CD4-positive, CD25-positive, alpha-beta regulatory T cell (primary cell): ENCODE measurements around the gene PLCG2. TPM values are rescaled to one million over a fixed set of nuclear protein-coding genes. Genes with fewer than 3 reads are reported as not detected.

Source experiments
- ATAC-seq, 2 donors: fragments of 150-1000 bp; cut with Tn5 transposase; one replicate each; pipeline ENCODE4 v1.10.0; 2021; ENCODE audit warnings: low read depth in 2 of 2, moderate number of reproducible peaks in 2 of 2, moderate library complexity in 1 of 2
- DNase-seq, 3 donors: peaks; one replicate each; pipeline versions ENCODE4 v3.0.0 to v3.0.0-alpha.2; 2012 to 2022; ENCODE audit warnings: mixed read lengths in 1 of 3
- H3K27ac ChIP-seq: one replicate; pipeline ENCODE4 v1.7.0; 2013; ENCODE audit warnings: mild to moderate bottlenecking, low read length; ENCODE audit not compliant: insufficient read depth, poor library complexity, severe bottlenecking
- H3K27me3 ChIP-seq: one replicate; pipeline ENCODE4 v1.7.0; 2013; ENCODE audit warnings: low read length; ENCODE audit not compliant: control insufficient read depth, insufficient read depth
- H3K36me3 ChIP-seq: one replicate; pipeline ENCODE4 v1.7.0; 2013; ENCODE audit warnings: mild to moderate bottlenecking, low read length, moderate library complexity; ENCODE audit not compliant: control insufficient read depth, insufficient read depth
- H3K4me1 ChIP-seq: 2 replicates; pipeline ENCODE4 v1.7.0; 2013; ENCODE audit warnings: mild to moderate bottlenecking, low read length; ENCODE audit not compliant: insufficient read depth, control insufficient read depth, poor library complexity, severe bottlenecking
- H3K4me3 ChIP-seq: one replicate; pipeline ENCODE4 v1.7.0; 2013; ENCODE audit warnings: low read depth, mild to moderate bottlenecking, low read length, moderate library complexity
- H3K9me3 ChIP-seq, 2 experiments: 1 replicate in 1 of 2; 2 replicates in 1 of 2; pipeline ENCODE4 v1.7.0; 2013; ENCODE audit warnings: low read length in 2 of 2, mild to moderate bottlenecking in 1 of 2, moderate library complexity in 1 of 2; ENCODE audit not compliant: control insufficient read depth in 2 of 2
- H3K27ac Mint-ChIP-seq, 3 donors: one replicate each; pipeline ENCODE4 v1.8.0; 2020 to 2022; ENCODE audit warnings: mild to moderate bottlenecking in 3 of 3, mixed read lengths in 3 of 3, moderate library complexity in 2 of 3
- H3K27me3 Mint-ChIP-seq: one replicate; pipeline ENCODE4 v1.8.0; 2022; ENCODE audit warnings: mild to moderate bottlenecking, mixed read lengths
- H3K36me3 Mint-ChIP-seq: one replicate; pipeline ENCODE4 v1.8.0; 2020; ENCODE audit warnings: mixed read lengths
- H3K4me1 Mint-ChIP-seq, 4 donors: one replicate each; pipeline ENCODE4 v1.8.0; 2020 to 2022; ENCODE audit warnings: mixed read lengths in 4 of 4, mild to moderate bottlenecking in 1 of 4
- H3K4me3 Mint-ChIP-seq, 4 donors: one replicate each; pipeline ENCODE4 v1.8.0; 2020 to 2022; ENCODE audit warnings: mild to moderate bottlenecking in 4 of 4, mixed read lengths in 4 of 4, moderate library complexity in 3 of 4
- H3K9me3 Mint-ChIP-seq, 7 donors: one replicate each; pipeline ENCODE4 v1.8.0; 2020 to 2022; ENCODE audit warnings: mixed read lengths in 7 of 7, mild to moderate bottlenecking in 3 of 7, moderate library complexity in 2 of 7
- polyA plus RNA-seq, 4 donors: library from polyadenylated mRNA; unstranded; fragments of 300-500 nt; fragmentation: Illumina TruSeq; gene quantifications; one replicate each; pipeline ENCODE4 v1.2.3, GENCODE V29; 2021
- total RNA-seq: library from RNA; stranded (reverse); gene quantifications from one replicate; pipeline ENCODE4 v1.2.3, GENCODE V29; 2022

The PLCG2 gene
- total and polyA plus RNA-seq, 5 donors from 2014 or later = 0.59 to 3.8 (median 1.3) TPM; not detected in 1

DNA sequence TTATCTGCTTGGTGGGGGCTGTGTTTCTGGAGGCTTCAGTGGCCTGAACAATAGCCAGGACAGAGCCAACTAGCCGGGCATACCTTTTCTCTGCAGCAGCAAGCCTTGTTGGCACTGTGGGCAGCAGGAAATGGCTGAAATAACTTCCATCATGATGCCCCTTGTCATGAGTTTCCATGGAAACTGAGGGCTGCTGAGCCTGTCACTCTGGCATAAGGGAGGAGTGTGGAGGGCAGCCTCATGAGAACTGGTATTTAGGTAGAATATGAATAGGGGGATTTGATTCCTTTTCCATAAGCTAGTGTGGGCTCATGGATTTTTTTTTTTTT lies 39.4 kb downstream of the PLCG2 start:
- ATAC-seq = no peak
- Mint-ChIP-seq H3K27me3 (no peaks in the 10 kb centered on the region), H3K4me3 (no peak overlapping the region), H3K27ac (peak overlapping the region in 1 of 3 donors; percentile 28), H3K4me1 (peaks cover 0 to 8% (median 2%) of the 10 kb centered on the region in 4 donors), H3K36me3 (no peaks in the 10 kb centered on the region), H3K9me3 (peaks cover 0 to 1% (median 0%) of the 10 kb centered on the region in 7 donors)
- no peak for DNase-seq
- Histone ChIP-seq H3K4me1 (no peaks in the 10 kb centered on the region), H3K36me3 (no peaks in the 10 kb centered on the region), H3K27ac (no peak overlapping the region), H3K9me3 (no peaks in the 10 kb centered on the region), H3K27me3 (no peaks in the 10 kb centered on the region), H3K4me3 (no peak overlapping the region)

DNA sequence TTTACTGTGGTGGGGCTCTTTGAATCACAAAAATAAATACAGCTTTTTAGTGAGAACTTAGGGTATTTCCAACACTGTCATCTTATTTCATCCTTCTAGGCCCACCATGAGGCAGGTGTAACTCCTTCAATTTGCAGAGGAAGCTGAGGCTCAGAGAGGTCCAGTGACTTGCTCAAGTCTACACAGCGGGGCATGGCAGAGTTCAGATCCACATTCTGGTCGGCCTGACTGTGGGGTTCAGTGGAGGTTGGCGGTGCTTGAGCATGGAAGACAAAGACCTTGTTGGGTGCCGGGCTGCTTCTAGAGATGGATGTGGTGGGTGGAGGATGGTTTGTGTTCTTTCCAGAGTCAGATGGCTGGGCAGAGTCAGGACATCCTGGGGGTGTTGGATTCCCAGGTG lies 39.8 kb downstream of the PLCG2 start:
- no peak overlapping the region for H3K4me3 ChIP-seq
- ATAC-seq (no peak), DNase-seq (no peak)
- H3K27me3 ChIP-seq = no peaks in the 10 kb centered on the region
- H3K4me3 Mint-ChIP-seq = no peak overlapping the region
- H3K4me1 Mint-ChIP-seq = peaks cover 0 to 8% (median 2%) of the 10 kb centered on the region in 4 donors
- no peaks in the 10 kb centered on the region for H3K36me3 ChIP-seq
- H3K27ac ChIP-seq = no peak overlapping the region
- no peaks in the 10 kb centered on the region for H3K36me3 Mint-ChIP-seq
- no peaks in the 10 kb centered on the region for H3K9me3 ChIP-seq
- H3K27ac Mint-ChIP-seq = no peak overlapping the region
- H3K27me3 Mint-ChIP-seq = no peaks in the 10 kb centered on the region
- no peaks in the 10 kb centered on the region for H3K4me1 ChIP-seq
- H3K9me3 Mint-ChIP-seq = peaks cover 0 to 1% (median 0%) of the 10 kb centered on the region in 7 donors

- no peak overlapping the region for H3K27ac ChIP-seq
These were observed 42.5 kb downstream of the PLCG2 start for GRCh38 chr16:81821436-81822128.

GRCh38 chr16:81823111-81823510 lies 44.0 kb downstream of the PLCG2 start:
- Mint-ChIP-seq H3K27ac (no peak overlapping the region), H3K4me3 (no peak overlapping the region), H3K27me3 (peaks cover 5% of the 10 kb centered on the region), H3K36me3 (no peaks in the 10 kb centered on the region), H3K4me1 (peaks cover 0 to 3% (median 0%) of the 10 kb centered on the region in 4 donors), H3K9me3 (peaks cover 0 to 2% (median 0%) of the 10 kb centered on the region in 7 donors)
- no peaks in the 10 kb centered on the region for H3K27me3 ChIP-seq
- DNase-seq (no peak), ATAC-seq (peak; percentile 42 to 50)
- no peak overlapping the region for H3K27ac ChIP-seq
- H3K4me1 ChIP-seq = no peaks in the 10 kb centered on the region
- H3K36me3 ChIP-seq = no peaks in the 10 kb centered on the region
- no peak overlapping the region for H3K4me3 ChIP-seq
- H3K9me3 ChIP-seq = no peaks in the 10 kb centered on the region

More at GRCh38 chr16:81821436-81822128, 42.5 kb downstream of the PLCG2 start:
- no peak overlapping the region for H3K27ac Mint-ChIP-seq
- H3K4me1 ChIP-seq = no peaks in the 10 kb centered on the region
- peaks cover 0 to 2% (median 0%) of the 10 kb centered on the region in 7 donors for H3K9me3 Mint-ChIP-seq
- peaks cover 0 to 8% (median 2%) of the 10 kb centered on the region in 4 donors for H3K4me1 Mint-ChIP-seq
- no peak overlapping the region for H3K4me3 Mint-ChIP-seq
- H3K9me3 ChIP-seq = no peaks in the 10 kb centered on the region
- H3K36me3 Mint-ChIP-seq = no peaks in the 10 kb centered on the region
- DNase-seq = no peak
- H3K4me3 ChIP-seq = no peak overlapping the region
- no peaks in the 10 kb centered on the region for H3K27me3 Mint-ChIP-seq
- no peaks in the 10 kb centered on the region for H3K27me3 ChIP-seq
- ATAC-seq = no peak
- H3K36me3 ChIP-seq = no peaks in the 10 kb centered on the region

DNA sequence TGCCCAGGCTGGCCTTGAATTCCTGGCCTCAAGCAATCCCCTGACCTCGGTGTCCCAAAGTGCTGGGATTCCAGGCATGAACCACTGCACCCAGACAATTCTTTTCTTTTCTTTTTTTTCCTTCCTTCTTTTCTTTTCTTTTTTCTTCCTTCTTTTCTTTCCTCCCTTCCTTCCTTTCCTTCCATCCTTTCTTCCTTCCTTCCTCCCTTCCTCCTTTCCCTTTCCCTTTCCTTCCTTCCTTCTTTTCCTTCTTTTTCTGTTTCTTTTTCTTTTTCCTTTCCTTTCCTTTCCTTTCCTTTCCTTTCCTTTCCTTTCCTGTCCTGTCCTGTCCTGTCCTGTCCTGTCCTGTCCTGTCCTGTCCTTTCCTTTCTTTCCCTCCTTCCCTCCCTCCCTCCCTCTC lies 44.6 kb downstream of the PLCG2 start:
- no peak for ATAC-seq
- Histone ChIP-seq H3K27me3 (no peaks in the 10 kb centered on the region), H3K27ac (no peak overlapping the region), H3K4me1 (no peaks in the 10 kb centered on the region), H3K9me3 (no peaks in the 10 kb centered on the region), H3K4me3 (no peak overlapping the region), H3K36me3 (no peaks in the 10 kb centered on the region)
- Mint-ChIP-seq H3K27me3 (peaks cover 5% of the 10 kb centered on the region), H3K27ac (no peak overlapping the region), H3K4me3 (no peak overlapping the region), H3K9me3 (peaks cover 0 to 2% (median 0%) of the 10 kb centered on the region in 7 donors), H3K36me3 (no peaks in the 10 kb centered on the region), H3K4me1 (no peaks in the 10 kb centered on the region)
- DNase-seq = no peak

DNA sequence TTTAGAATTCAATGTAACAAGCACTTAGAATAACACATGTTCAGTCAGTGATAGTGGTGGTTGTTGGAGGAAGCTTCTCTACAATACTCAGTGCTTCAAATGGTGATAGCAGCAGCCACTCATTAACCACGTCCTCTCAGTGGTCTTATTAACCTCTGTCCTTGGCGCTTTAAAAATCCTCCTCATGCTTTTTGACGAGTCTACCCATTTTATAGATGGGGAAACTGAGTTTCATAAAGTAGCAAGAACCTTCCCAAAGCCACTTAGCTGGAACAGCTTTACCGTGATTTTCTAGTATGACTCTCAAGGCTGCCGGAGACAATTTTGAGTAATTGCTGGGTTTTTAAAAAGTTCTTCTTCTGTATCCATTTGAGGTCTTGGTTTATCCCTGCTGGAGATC lies 47.4 kb downstream of the PLCG2 start:
- DNase-seq (no peak), ATAC-seq (no peak)
- Histone ChIP-seq H3K36me3 (no peaks in the 10 kb centered on the region), H3K4me1 (no peaks in the 10 kb centered on the region), H3K4me3 (no peak overlapping the region), H3K27ac (no peak overlapping the region), H3K9me3 (no peaks in the 10 kb centered on the region), H3K27me3 (no peaks in the 10 kb centered on the region)
- Mint-ChIP-seq H3K36me3 (no peaks in the 10 kb centered on the region), H3K4me1 (peaks cover 0 to 2% (median under 1%) of the 10 kb centered on the region in 4 donors), H3K27me3 (peaks cover 9% of the 10 kb centered on the region), H3K27ac (no peak overlapping the region), H3K4me3 (no peak overlapping the region), H3K9me3 (peaks cover 0 to 2% (median 0%) of the 10 kb centered on the region in 7 donors)

GRCh38 chr16:81830845-81831540 lies 51.9 kb downstream of the PLCG2 start:
- no peak overlapping the region for H3K4me3 Mint-ChIP-seq
- no peak overlapping the region for H3K27ac Mint-ChIP-seq
- H3K9me3 Mint-ChIP-seq = peaks cover 0 to 1% (median 0%) of the 10 kb centered on the region in 7 donors
- ATAC-seq (no peak), DNase-seq (no peak)
- Histone ChIP-seq H3K4me3 (no peak overlapping the region), H3K27me3 (no peaks in the 10 kb centered on the region), H3K4me1 (no peaks in the 10 kb centered on the region), H3K27ac (no peak overlapping the region), H3K9me3 (no peaks in the 10 kb centered on the region), H3K36me3 (no peaks in the 10 kb centered on the region)
- H3K27me3 Mint-ChIP-seq = peaks cover 15% of the 10 kb centered on the region
- H3K36me3 Mint-ChIP-seq = no peaks in the 10 kb centered on the region
- H3K4me1 Mint-ChIP-seq = peaks cover 0 to 8% (median under 1%) of the 10 kb centered on the region in 4 donors
